Measurements from ENCODE around the gene MFGE8.

DNA sequence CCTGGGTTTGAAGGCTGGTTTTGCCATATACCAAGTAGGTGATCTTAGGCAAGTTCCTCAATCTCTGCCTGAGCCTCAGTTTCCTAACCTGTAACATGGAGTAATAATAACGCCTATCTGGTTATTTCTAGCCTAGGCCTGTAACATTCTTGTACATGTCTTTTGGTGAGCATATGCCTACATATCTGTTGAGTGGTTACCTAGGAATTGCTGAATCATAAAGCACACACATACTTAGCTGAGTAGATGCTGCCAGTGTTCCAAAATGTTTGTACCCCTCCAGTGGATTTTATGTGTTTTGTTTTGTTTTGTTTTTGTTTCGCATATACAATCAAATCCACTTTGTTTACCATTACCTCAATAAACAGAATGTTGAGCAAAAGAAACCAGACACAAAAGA lies 17.4 kb upstream of the MFGE8 start:
- TF ChIP-seq, protein P1, sequence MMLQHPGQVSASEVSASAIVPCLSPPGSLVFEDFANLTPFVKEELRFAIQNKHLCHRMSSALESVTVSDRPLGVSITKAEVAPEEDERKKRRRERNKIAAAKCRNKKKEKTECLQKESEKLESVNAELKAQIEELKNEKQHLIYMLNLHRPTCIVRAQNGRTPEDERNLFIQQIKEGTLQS (IDR thresholded peaks at IDR 0.05) = no peak
- TF ChIP-seq, protein P1 (CRISPR knock-in tag; conservative IDR thresholded peaks at IDR 0.05) = no peak
- TF ChIP-seq, protein P2, sequence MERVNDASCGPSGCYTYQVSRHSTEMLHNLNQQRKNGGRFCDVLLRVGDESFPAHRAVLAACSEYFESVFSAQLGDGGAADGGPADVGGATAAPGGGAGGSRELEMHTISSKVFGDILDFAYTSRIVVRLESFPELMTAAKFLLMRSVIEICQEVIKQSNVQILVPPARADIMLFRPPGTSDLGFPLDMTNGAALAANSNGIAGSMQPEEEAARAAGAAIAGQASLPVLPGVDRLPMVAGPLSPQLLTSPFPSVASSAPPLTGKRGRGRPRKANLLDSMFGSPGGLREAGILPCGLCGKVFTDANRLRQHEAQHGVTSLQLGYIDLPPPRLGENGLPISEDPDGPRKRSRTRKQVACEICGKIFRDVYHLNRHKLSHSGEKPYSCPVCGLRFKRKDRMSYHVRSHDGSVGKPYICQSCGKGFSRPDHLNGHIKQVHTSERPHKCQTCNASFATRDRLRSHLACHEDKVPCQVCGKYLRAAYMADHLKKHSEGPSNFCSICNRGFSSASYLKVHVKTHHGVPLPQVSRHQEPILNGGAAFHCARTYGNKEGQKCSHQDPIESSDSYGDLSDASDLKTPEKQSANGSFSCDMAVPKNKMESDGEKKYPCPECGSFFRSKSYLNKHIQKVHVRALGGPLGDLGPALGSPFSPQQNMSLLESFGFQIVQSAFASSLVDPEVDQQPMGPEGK (CRISPR knock-in tag; IDR thresholded peaks at IDR 0.05; ENCODE audit: borderline replicate concordance) = no peak
- TF ChIP-seq NR2C1 (IDR thresholded peaks at IDR 0.05) = no peak
- TF ChIP-seq NR2C1 (tag; IDR thresholded peaks at IDR 0.05) = no peak
- TF ChIP-seq JUND (IDR thresholded peaks at IDR 0.05; ENCODE audit: borderline replicate concordance, low read depth, low read length) = no peak
- TF ChIP-seq JUND (tag; IDR thresholded peaks at IDR 0.05; ENCODE audit: borderline replicate concordance, low read depth, low read length) = no peak
- TF ChIP-seq CTCF (IDR thresholded peaks at IDR 0.05 in 2 of 3, conservative IDR thresholded peaks at IDR 0.05 in 1 of 3; ENCODE audit: insufficient read depth in 2 of 3, low read depth in 1 of 3, low read length in 3 of 3) = no peak

All from K562 (cell line).